ENCODE data around the gene IRAG1.

GRCh38 chr11:10727146-10727851, 33.7 kb upstream of the IRAG1 start:
- TF ChIP-seq CTCF (IDR thresholded peaks at IDR 0.05) (no peak), EZH2 (IDR thresholded peaks at IDR 0.05) (no peak)
